ENCODE measurements around the gene ABRACL. TPM values are rescaled to one million over a fixed set of nuclear protein-coding genes. Genes with fewer than 3 reads are reported as not detected.
A peak's percentile ranks its signal among the peaks of the same experiment; 100 is the strongest.

ABRACL gene
- total and polyA plus RNA-seq, 4 donors: 11.8 to 20.6 (median 17.7) TPM

GRCh38 chr6:139066080-139066479 lies 37.5 kb downstream of the ABRACL start:
- H3K4me1 ChIP-seq (ENCODE audit: control insufficient read depth, insufficient read depth, low read length): no peaks in the 10 kb centered on the region
- H3K27me3 ChIP-seq (ENCODE audit: control insufficient read depth, insufficient read depth, low read length): no peaks in the 10 kb centered on the region
- no peak overlapping the region for H3K4me3 ChIP-seq (ENCODE audit: low read depth, low read length)
- no peaks in the 10 kb centered on the region for H3K36me3 ChIP-seq (ENCODE audit: control insufficient read depth, insufficient read depth, low read length)
- WGBS (ENCODE audit: insufficient coverage): 66% methylated on average over 2 of the region's 2 CpGs
- DNase-seq (ENCODE audit: low read depth in 4 of 6, low spot score in 6 of 6): no peak
- H3K27ac ChIP-seq (ENCODE audit: low read depth, low read length): no peak overlapping the region
- H3K9me3 ChIP-seq (ENCODE audit: control insufficient read depth, insufficient read depth, low read length): no peaks in the 10 kb centered on the region

- H3K36me3 ChIP-seq (ENCODE audit: control insufficient read depth, insufficient read depth, low read length): no peaks in the 10 kb centered on the region
- no peak overlapping the region for H3K27ac ChIP-seq (ENCODE audit: low read depth, low read length)
- 56% methylated on average over 1 of the region's 2 CpGs for WGBS (ENCODE audit: insufficient coverage)
These were observed 40.3 kb downstream of the ABRACL start for GRCh38 chr6:139068846-139069245.

GRCh38 chr6:139073118-139073517 lies 44.6 kb downstream of the ABRACL start:
- no peaks in the 10 kb centered on the region for H3K27me3 ChIP-seq (ENCODE audit: control insufficient read depth, insufficient read depth, low read length)
- no CpG with 5 or more reads among the region's 2 CpGs for WGBS (ENCODE audit: insufficient coverage)

More at GRCh38 chr6:139068846-139069245, 40.3 kb downstream of the ABRACL start:
- H3K9me3 ChIP-seq (ENCODE audit: control insufficient read depth, insufficient read depth, low read length): no peaks in the 10 kb centered on the region
- H3K27me3 ChIP-seq (ENCODE audit: control insufficient read depth, insufficient read depth, low read length): no peaks in the 10 kb centered on the region
- H3K4me1 ChIP-seq (ENCODE audit: control insufficient read depth, insufficient read depth, low read length): no peaks in the 10 kb centered on the region
- no peak for DNase-seq (ENCODE audit: low read depth in 4 of 6, low spot score in 6 of 6)
- H3K4me3 ChIP-seq (ENCODE audit: low read depth, low read length): no peak overlapping the region

GRCh38 chr6:139079018-139079417 lies 50.5 kb downstream of the ABRACL start:
- Histone ChIP-seq H3K4me3 (ENCODE audit: low read depth, low read length) (no peak overlapping the region), H3K9me3 (ENCODE audit: control insufficient read depth, insufficient read depth, low read length) (no peaks in the 10 kb centered on the region)
- WGBS (ENCODE audit: insufficient coverage): no CpG with 5 or more reads among the region's 2 CpGs

More at GRCh38 chr6:139073118-139073517, 44.6 kb downstream of the ABRACL start:
- Histone ChIP-seq H3K4me3 (ENCODE audit: low read depth, low read length) (no peak overlapping the region), H3K4me1 (ENCODE audit: control insufficient read depth, insufficient read depth, low read length) (no peaks in the 10 kb centered on the region), H3K27ac (ENCODE audit: low read depth, low read length) (no peak overlapping the region), H3K36me3 (ENCODE audit: control insufficient read depth, insufficient read depth, low read length) (no peaks in the 10 kb centered on the region), H3K9me3 (ENCODE audit: control insufficient read depth, insufficient read depth, low read length) (no peaks in the 10 kb centered on the region)
- DNase-seq (ENCODE audit: low read depth in 4 of 6, low spot score in 6 of 6): no peak

GRCh38 chr6:139080255-139080920 lies 51.8 kb downstream of the ABRACL start:
- DNase-seq (ENCODE audit: low read depth in 4 of 6, low spot score in 6 of 6): peak in 1 of 6 donors; percentile 30
- Histone ChIP-seq H3K27me3 (ENCODE audit: control insufficient read depth, insufficient read depth, low read length) (no peaks in the 10 kb centered on the region), H3K36me3 (ENCODE audit: control insufficient read depth, insufficient read depth, low read length) (no peaks in the 10 kb centered on the region), H3K4me3 (ENCODE audit: low read depth, low read length) (no peak overlapping the region), H3K4me1 (ENCODE audit: control insufficient read depth, insufficient read depth, low read length) (no peaks in the 10 kb centered on the region), H3K9me3 (ENCODE audit: control insufficient read depth, insufficient read depth, low read length) (no peaks in the 10 kb centered on the region), H3K27ac (ENCODE audit: low read depth, low read length) (no peak overlapping the region)
- WGBS (ENCODE audit: insufficient coverage): no CpG with 5 or more reads among the region's 1 CpG

More at GRCh38 chr6:139079018-139079417, 50.5 kb downstream of the ABRACL start:
- no peaks in the 10 kb centered on the region for H3K36me3 ChIP-seq (ENCODE audit: control insufficient read depth, insufficient read depth, low read length)
- H3K27ac ChIP-seq (ENCODE audit: low read depth, low read length): no peak overlapping the region
- H3K27me3 ChIP-seq (ENCODE audit: control insufficient read depth, insufficient read depth, low read length): no peaks in the 10 kb centered on the region
- no peaks in the 10 kb centered on the region for H3K4me1 ChIP-seq (ENCODE audit: control insufficient read depth, insufficient read depth, low read length)
- DNase-seq (ENCODE audit: low read depth in 4 of 6, low spot score in 6 of 6): no peak

- Histone ChIP-seq H3K4me1 (ENCODE audit: control insufficient read depth, insufficient read depth, low read length) (no peaks in the 10 kb centered on the region), H3K4me3 (ENCODE audit: low read depth, low read length) (no peak overlapping the region), H3K9me3 (ENCODE audit: control insufficient read depth, insufficient read depth, low read length) (no peaks in the 10 kb centered on the region), H3K27ac (ENCODE audit: low read depth, low read length) (no peak overlapping the region), H3K27me3 (ENCODE audit: control insufficient read depth, insufficient read depth, low read length) (no peaks in the 10 kb centered on the region), H3K36me3 (ENCODE audit: control insufficient read depth, insufficient read depth, low read length) (no peaks in the 10 kb centered on the region)
- no peak for DNase-seq (ENCODE audit: low read depth in 4 of 6, low spot score in 6 of 6)
- WGBS (ENCODE audit: insufficient coverage): no CpG with 5 or more reads among the region's 4 CpGs
These were observed 52.9 kb downstream of the ABRACL start for GRCh38 chr6:139081471-139081870.

- Histone ChIP-seq H3K27ac (ENCODE audit: low read depth, low read length) (no peak overlapping the region), H3K36me3 (ENCODE audit: control insufficient read depth, insufficient read depth, low read length) (no peaks in the 10 kb centered on the region), H3K9me3 (ENCODE audit: control insufficient read depth, insufficient read depth, low read length) (no peaks in the 10 kb centered on the region), H3K27me3 (ENCODE audit: control insufficient read depth, insufficient read depth, low read length) (no peaks in the 10 kb centered on the region), H3K4me1 (ENCODE audit: control insufficient read depth, insufficient read depth, low read length) (no peaks in the 10 kb centered on the region), H3K4me3 (ENCODE audit: low read depth, low read length) (no peak overlapping the region)
- DNase-seq (ENCODE audit: low read depth in 4 of 6, low spot score in 6 of 6): no peak
- WGBS (ENCODE audit: insufficient coverage): 68% methylated on average over 5 of the region's 5 CpGs
These were observed 53.8 kb downstream of the ABRACL start for GRCh38 chr6:139082370-139082769.

- no peak overlapping the region for H3K27ac ChIP-seq (ENCODE audit: low read depth, low read length)
- peak in 1 of 6 donors; percentile 9 for DNase-seq (ENCODE audit: low read depth in 4 of 6, low spot score in 6 of 6)
- WGBS (ENCODE audit: insufficient coverage): 100% methylated on average over 1 of the region's 1 CpG
- no peaks in the 10 kb centered on the region for H3K36me3 ChIP-seq (ENCODE audit: control insufficient read depth, insufficient read depth, low read length)
- no peaks in the 10 kb centered on the region for H3K9me3 ChIP-seq (ENCODE audit: control insufficient read depth, insufficient read depth, low read length)
- no peak overlapping the region for H3K4me3 ChIP-seq (ENCODE audit: low read depth, low read length)
- H3K4me1 ChIP-seq (ENCODE audit: control insufficient read depth, insufficient read depth, low read length): no peaks in the 10 kb centered on the region
- H3K27me3 ChIP-seq (ENCODE audit: control insufficient read depth, insufficient read depth, low read length): no peaks in the 10 kb centered on the region
These were observed 63.3 kb downstream of the ABRACL start for GRCh38 chr6:139091826-139092225.
